Smooth muscle cell (in vitro differentiated cells): ENCODE measurements around the gene CBLL1. TPM values are rescaled to one million over a fixed set of nuclear protein-coding genes. Genes with fewer than 3 reads are reported as not detected.

Experiments used
- DNase-seq: peaks from one replicate; lab custom pipeline; 2025; ENCODE audit not compliant: unreplicated experiment; lab: John Stamatoyannopoulos, UW
- H2AFZ ChIP-seq: fragments of 200-600 bp; sonication (generic); 2 replicates; pipeline ENCODE4 v1.6.0; 2016; ENCODE audit warnings: antibody characterized with exemption, low read depth, mild to moderate bottlenecking
- H3F3A ChIP-seq: fragments of 200-600 bp; sonication (generic); 2 replicates; pipeline ENCODE4 v1.6.0; 2017; ENCODE audit warnings: antibody characterized with exemption, low read depth
- H3K27ac ChIP-seq: fragments of 200-600 bp; sonication (generic); 2 replicates; pipeline ENCODE4 v1.5.1; 2016; ENCODE audit warnings: low read depth, mild to moderate bottlenecking
- H3K27me3 ChIP-seq: fragments of 200-600 bp; sonication (generic); 2 replicates; pipeline ENCODE4 v1.6.1; 2016; ENCODE audit warnings: low read depth, mild to moderate bottlenecking
- H3K36me3 ChIP-seq: fragments of 200-600 bp; sonication (generic); 2 replicates; pipeline ENCODE4 v1.5.1; 2016; ENCODE audit warnings: low read depth
- H3K4me1 ChIP-seq: fragments of 200-600 bp; sonication (generic); 2 replicates; pipeline ENCODE4 v1.5.1; 2016; ENCODE audit warnings: low read depth
- H3K4me2 ChIP-seq: fragments of 200-600 bp; sonication (generic); 2 replicates; pipeline ENCODE4 v1.6.0; 2016; ENCODE audit warnings: mild to moderate bottlenecking
- H3K4me3 ChIP-seq: fragments of 200-600 bp; sonication (generic); 2 replicates; pipeline ENCODE4 v1.5.1; 2016; ENCODE audit warnings: mild to moderate bottlenecking
- H3K79me2 ChIP-seq: fragments of 200-600 bp; sonication (generic); 2 replicates; pipeline ENCODE4 v1.6.0; 2016; ENCODE audit warnings: low read depth, mild to moderate bottlenecking
- H3K9ac ChIP-seq: fragments of 200-600 bp; sonication (generic); 2 replicates; pipeline ENCODE4 v1.6.0; 2016; ENCODE audit warnings: low read depth
- H3K9me3 ChIP-seq: fragments of 200-600 bp; sonication (generic); replicated peaks from 2 replicates; pipeline ENCODE4 v1.5.1; 2016; ENCODE audit warnings: low read depth
- H4K20me1 ChIP-seq: fragments of 200-600 bp; sonication (generic); 2 replicates; pipeline ENCODE4 v1.6.0; 2016; ENCODE audit warnings: low read depth
- WGBS: methylation state at CpG from one replicate; pipeline ENCODE4 v1.1.7; 2016; ENCODE audit warnings: low lambda C conversion rate; 5-methylcytosine and 5-hydroxymethylcytosine counted together
- polyA plus RNA-seq: library from polyadenylated mRNA; unstranded; fragments of >200 nt; fragmentation: Nextera tagmentation; extraction: Ambion mirVana; gene quantifications from 2 replicates; pipeline ENCODE4 v1.2.1, GENCODE V29; 2016
- total RNA-seq: library from RNA; depleted of rRNA; stranded (reverse); fragments of >200 nt; gene quantifications from 2 replicates; pipeline ENCODE4 v1.2.3, GENCODE V29; 2014
- TF ChIP-seq, protein P1 (sequence below): fragments of 200-600 bp; sonication (generic); IDR thresholded peaks from 2 replicates; pipeline ENCODE4 v1.5.1; 2017; ENCODE audit warnings: borderline replicate concordance, mild to moderate bottlenecking, antibody characterized with exemption; ENCODE audit not compliant: insufficient read depth, poor library complexity, severe bottlenecking

CBLL1 gene
- total and polyA plus RNA-seq, 2 experiments from 2014 or later = 17.8 to 22.9 TPM

DNA sequence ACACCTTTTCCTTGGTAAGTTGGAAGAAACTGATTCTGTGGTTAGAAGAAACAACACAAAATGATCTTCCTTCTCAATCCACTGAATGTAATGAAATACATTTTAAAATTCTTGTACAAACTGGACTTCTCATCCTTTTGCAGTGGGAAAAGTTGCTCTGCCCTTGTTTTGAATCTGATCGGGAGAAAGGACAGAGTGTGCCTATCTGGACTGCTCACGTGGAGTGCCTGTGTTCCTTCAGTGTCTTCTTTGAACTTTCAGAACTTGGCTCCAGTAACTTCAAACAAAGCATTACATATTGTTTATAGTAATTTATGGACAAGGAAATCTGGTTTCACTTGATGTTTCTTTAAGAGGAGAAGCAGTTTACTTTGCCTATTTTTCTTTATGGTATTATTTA, 42.0 kb downstream of the CBLL1 start:
- Histone ChIP-seq H4K20me1 (no peaks in the 10 kb centered on the region), H3K9ac (no peak overlapping the region), H3K4me2 (no peak overlapping the region), H3K79me2 (no peaks in the 10 kb centered on the region), H3K27me3 (no peaks in the 10 kb centered on the region), H3F3A (no peaks in the 10 kb centered on the region), H3K9me3 (no peaks in the 10 kb centered on the region), H3K27ac (no peak overlapping the region), H2AFZ (peak overlapping the region; percentile 60), H3K4me3 (no peak overlapping the region), H3K36me3 (no peaks in the 10 kb centered on the region), H3K4me1 (no peaks in the 10 kb centered on the region)
- 48% methylated on average over 2 of the region's 2 CpGs for WGBS
- DNase-seq = no peak
- TF ChIP-seq, protein P1, sequence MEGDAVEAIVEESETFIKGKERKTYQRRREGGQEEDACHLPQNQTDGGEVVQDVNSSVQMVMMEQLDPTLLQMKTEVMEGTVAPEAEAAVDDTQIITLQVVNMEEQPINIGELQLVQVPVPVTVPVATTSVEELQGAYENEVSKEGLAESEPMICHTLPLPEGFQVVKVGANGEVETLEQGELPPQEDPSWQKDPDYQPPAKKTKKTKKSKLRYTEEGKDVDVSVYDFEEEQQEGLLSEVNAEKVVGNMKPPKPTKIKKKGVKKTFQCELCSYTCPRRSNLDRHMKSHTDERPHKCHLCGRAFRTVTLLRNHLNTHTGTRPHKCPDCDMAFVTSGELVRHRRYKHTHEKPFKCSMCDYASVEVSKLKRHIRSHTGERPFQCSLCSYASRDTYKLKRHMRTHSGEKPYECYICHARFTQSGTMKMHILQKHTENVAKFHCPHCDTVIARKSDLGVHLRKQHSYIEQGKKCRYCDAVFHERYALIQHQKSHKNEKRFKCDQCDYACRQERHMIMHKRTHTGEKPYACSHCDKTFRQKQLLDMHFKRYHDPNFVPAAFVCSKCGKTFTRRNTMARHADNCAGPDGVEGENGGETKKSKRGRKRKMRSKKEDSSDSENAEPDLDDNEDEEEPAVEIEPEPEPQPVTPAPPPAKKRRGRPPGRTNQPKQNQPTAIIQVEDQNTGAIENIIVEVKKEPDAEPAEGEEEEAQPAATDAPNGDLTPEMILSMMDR = no peak

GRCh38 chr7:107788216-107788615, 44.3 kb downstream of the CBLL1 start:
- H3K4me2 ChIP-seq = no peak overlapping the region
- no peak overlapping the region for H3K9ac ChIP-seq
- H3K79me2 ChIP-seq = no peaks in the 10 kb centered on the region
- H3K27ac ChIP-seq = no peak overlapping the region
- H2AFZ ChIP-seq = no peak overlapping the region
- H3K4me1 ChIP-seq = no peaks in the 10 kb centered on the region
- TF ChIP-seq, protein P1 = no peak
- H3K9me3 ChIP-seq = no peaks in the 10 kb centered on the region
- H3K36me3 ChIP-seq = no peaks in the 10 kb centered on the region
- DNase-seq = no peak
- no peaks in the 10 kb centered on the region for H4K20me1 ChIP-seq
- no peaks in the 10 kb centered on the region for H3K27me3 ChIP-seq
- H3F3A ChIP-seq = no peaks in the 10 kb centered on the region
- no peak overlapping the region for H3K4me3 ChIP-seq
- 93% methylated on average over 1 of the region's 1 CpG for WGBS

DNA sequence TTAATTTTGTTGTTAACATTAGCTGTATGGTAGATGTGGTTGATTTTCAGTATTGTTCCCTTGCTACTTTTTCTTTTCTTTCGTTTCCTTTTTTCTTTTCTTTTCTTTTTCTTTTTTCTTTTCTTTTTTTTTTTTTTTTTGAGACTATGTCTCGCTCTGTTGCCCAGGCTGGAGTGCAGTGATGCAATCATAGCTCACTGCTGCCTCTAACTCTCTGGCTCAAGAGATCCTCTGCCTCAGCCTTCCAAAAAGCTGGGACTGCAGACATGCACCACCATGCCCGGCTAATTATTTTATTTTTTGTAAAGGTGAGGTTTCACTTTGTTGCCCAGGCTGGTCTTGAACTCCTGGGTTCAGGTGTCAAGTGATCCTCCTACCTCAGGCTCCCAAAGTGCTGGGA, 44.7 kb downstream of the CBLL1 start:
- H3K36me3 ChIP-seq = no peaks in the 10 kb centered on the region
- H3K4me2 ChIP-seq = no peak overlapping the region
- H3K4me1 ChIP-seq = no peaks in the 10 kb centered on the region
- no peak overlapping the region for H3K27ac ChIP-seq
- H3F3A ChIP-seq = no peaks in the 10 kb centered on the region
- whole genome bisulfite sequencing = 80% methylated on average over 3 of the region's 3 CpGs
- H4K20me1 ChIP-seq = no peaks in the 10 kb centered on the region
- no peak for DNase-seq
- H3K79me2 ChIP-seq = no peaks in the 10 kb centered on the region
- no peak overlapping the region for H2AFZ ChIP-seq
- H3K4me3 ChIP-seq = no peak overlapping the region
- TF ChIP-seq, protein P1 = no peak
- H3K9ac ChIP-seq = no peak overlapping the region
- no peaks in the 10 kb centered on the region for H3K27me3 ChIP-seq
- no peaks in the 10 kb centered on the region for H3K9me3 ChIP-seq

- H3K36me3 ChIP-seq = no peaks in the 10 kb centered on the region
- H2AFZ ChIP-seq = no peak overlapping the region
- no peak overlapping the region for H3K9ac ChIP-seq
- H4K20me1 ChIP-seq = no peaks in the 10 kb centered on the region
- no peaks in the 10 kb centered on the region for H3K27me3 ChIP-seq
- H3K4me1 ChIP-seq = no peaks in the 10 kb centered on the region
- no peaks in the 10 kb centered on the region for H3K9me3 ChIP-seq
- TF ChIP-seq, protein P1 = no peak
- no peaks in the 10 kb centered on the region for H3F3A ChIP-seq
- H3K79me2 ChIP-seq = no peaks in the 10 kb centered on the region
- H3K27ac ChIP-seq = no peak overlapping the region
- 91% methylated on average over 6 of the region's 6 CpGs for WGBS
- no peak overlapping the region for H3K4me3 ChIP-seq
- H3K4me2 ChIP-seq = no peak overlapping the region
- no peak for DNase-seq
These were observed 45.7 kb downstream of the CBLL1 start for GRCh38 chr7:107789647-107790046.
